ENCODE data around the gene NHLRC2.

DNA sequence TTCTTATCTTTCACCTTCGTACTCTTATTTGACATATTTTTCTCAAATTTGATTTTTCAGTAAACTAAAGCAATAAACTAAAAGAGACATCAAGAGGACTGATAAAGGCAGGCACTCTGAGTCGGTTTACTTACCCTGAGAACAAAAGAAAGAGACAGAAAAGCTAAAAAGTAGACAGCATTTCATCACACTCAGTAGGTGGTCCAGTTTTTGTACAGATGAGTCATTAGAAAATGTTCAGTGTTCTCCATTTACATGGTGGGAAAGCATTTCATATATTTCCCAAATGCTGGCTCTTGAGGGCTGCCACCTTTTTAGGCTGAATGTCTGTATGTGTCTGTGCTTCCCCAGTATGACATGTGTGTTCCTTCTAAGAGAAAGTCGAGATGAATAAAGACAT lies 52.7 kb downstream of the NHLRC2 start:
- TF ChIP-seq, protein P1, sequence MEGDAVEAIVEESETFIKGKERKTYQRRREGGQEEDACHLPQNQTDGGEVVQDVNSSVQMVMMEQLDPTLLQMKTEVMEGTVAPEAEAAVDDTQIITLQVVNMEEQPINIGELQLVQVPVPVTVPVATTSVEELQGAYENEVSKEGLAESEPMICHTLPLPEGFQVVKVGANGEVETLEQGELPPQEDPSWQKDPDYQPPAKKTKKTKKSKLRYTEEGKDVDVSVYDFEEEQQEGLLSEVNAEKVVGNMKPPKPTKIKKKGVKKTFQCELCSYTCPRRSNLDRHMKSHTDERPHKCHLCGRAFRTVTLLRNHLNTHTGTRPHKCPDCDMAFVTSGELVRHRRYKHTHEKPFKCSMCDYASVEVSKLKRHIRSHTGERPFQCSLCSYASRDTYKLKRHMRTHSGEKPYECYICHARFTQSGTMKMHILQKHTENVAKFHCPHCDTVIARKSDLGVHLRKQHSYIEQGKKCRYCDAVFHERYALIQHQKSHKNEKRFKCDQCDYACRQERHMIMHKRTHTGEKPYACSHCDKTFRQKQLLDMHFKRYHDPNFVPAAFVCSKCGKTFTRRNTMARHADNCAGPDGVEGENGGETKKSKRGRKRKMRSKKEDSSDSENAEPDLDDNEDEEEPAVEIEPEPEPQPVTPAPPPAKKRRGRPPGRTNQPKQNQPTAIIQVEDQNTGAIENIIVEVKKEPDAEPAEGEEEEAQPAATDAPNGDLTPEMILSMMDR (conservative IDR thresholded peaks at IDR 0.05; ENCODE audit: low read depth in 2 of 2) = no peak
- TF ChIP-seq, protein P2, sequence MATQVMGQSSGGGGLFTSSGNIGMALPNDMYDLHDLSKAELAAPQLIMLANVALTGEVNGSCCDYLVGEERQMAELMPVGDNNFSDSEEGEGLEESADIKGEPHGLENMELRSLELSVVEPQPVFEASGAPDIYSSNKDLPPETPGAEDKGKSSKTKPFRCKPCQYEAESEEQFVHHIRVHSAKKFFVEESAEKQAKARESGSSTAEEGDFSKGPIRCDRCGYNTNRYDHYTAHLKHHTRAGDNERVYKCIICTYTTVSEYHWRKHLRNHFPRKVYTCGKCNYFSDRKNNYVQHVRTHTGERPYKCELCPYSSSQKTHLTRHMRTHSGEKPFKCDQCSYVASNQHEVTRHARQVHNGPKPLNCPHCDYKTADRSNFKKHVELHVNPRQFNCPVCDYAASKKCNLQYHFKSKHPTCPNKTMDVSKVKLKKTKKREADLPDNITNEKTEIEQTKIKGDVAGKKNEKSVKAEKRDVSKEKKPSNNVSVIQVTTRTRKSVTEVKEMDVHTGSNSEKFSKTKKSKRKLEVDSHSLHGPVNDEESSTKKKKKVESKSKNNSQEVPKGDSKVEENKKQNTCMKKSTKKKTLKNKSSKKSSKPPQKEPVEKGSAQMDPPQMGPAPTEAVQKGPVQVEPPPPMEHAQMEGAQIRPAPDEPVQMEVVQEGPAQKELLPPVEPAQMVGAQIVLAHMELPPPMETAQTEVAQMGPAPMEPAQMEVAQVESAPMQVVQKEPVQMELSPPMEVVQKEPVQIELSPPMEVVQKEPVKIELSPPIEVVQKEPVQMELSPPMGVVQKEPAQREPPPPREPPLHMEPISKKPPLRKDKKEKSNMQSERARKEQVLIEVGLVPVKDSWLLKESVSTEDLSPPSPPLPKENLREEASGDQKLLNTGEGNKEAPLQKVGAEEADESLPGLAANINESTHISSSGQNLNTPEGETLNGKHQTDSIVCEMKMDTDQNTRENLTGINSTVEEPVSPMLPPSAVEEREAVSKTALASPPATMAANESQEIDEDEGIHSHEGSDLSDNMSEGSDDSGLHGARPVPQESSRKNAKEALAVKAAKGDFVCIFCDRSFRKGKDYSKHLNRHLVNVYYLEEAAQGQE (IDR thresholded peaks at IDR 0.05; ENCODE audit: unreplicated experiment) = no peak
- TF ChIP-seq POLR2AphosphoS5 (IDR thresholded peaks at IDR 0.05; ENCODE audit: low read depth) = no peak
- TF ChIP-seq EZH2 (IDR thresholded peaks at IDR 0.05; ENCODE audit: low read depth, unreplicated experiment) = no peak
- TF ChIP-seq EZH2phosphoT487 (IDR thresholded peaks at IDR 0.05; ENCODE audit: unreplicated experiment) = no peak

All from GM23338 (cell line).